H1 (cell line): Measurements from ENCODE around the gene MAP4. TPM values are rescaled to one million over a fixed set of nuclear protein-coding genes. Genes with fewer than 3 reads are reported as not detected.

Source experiments
- PHF8 ChIP-seq: fragments of 200-600 bp; sonication (generic); conservative IDR thresholded peaks from 2 replicates; pipeline ENCODE4 v1.7.1; 2012; ENCODE audit warnings: low read depth, mild to moderate bottlenecking, inconsistent platforms, low read length, moderate library complexity
- POLR2AphosphoS5 ChIP-seq: IDR thresholded peaks from 2 replicates; pipeline ENCODE4 v1.6.1; 2011; ENCODE audit warnings: low read depth, low read length
- SAP30 ChIP-seq: fragments of 300-600 bp; sonication (generic); IDR thresholded peaks from 2 replicates; pipeline ENCODE4 v1.7.1; 2012; ENCODE audit warnings: low read length, moderate library complexity, mild to moderate bottlenecking, inconsistent platforms; ENCODE audit not compliant: insufficient read depth, insufficient replicate concordance
- polyA plus RNA-seq, 7 experiments: library from polyadenylated mRNA; depleted of rRNA in 3 of 7; stranded (reverse) in 5 of 7; unstranded in 2 of 7; fragments of >200 nt in 5 of 7; fragments of 200-250 nt in 2 of 7; gene quantifications; 1 replicate in 5 of 7; 2 replicates in 1 of 7; 4 replicates in 1 of 7; pipeline versions ENCODE4 v1.2.1 to v1.2.3, GENCODE V29; 2011 to 2013; ENCODE audit warnings: missing spikeins in 2 of 7, mixed read lengths in 2 of 7
- total RNA-seq: library from RNA; stranded (reverse); fragmentation: NEBNext Ultra II Directional; extraction: Animal tissue kit (Norgen Biotek cat#: 25700); gene quantifications from 2 replicates; pipeline ENCODE4 v1.2.1, GENCODE V29; 2021

Gene MAP4
- total and polyA plus RNA-seq, 2 of the 8 experiments (the other 6 are each of a cell fraction or from before 2014, with no cell fraction given) = 67.0 to 179 TPM

DNA sequence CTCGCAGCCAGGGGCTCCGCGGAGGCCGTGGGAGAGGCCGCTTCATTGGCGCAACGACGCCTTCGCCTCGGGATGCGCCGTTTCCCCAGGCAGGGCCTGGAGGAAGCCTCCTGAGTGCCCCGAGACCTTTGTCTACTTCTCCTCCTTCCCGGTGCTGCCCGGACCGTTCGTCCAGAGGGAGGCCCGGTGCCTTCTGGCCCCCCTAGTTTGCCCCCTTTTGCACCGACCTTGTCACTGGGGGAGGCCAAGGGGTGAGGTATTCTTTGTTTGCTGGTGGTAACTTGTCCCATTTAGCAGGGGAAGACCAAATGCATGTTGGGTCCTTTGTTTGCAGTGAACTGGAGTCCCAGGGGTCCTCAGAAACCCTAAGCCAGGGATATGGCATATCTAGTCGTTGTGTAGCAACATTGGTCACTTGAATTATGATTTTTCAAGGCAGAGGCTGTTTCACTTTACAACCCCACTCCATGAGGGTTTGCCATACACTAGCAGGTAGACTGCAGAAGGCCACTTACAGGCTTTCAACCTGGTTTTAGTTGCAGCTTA is 212.7 kb downstream of the MAP4 start (continued):
- peak; percentile 42 for TF ChIP-seq SAP30
- TF ChIP-seq PHF8 = peak; percentile 22; the same call in 1 of the 2 replicates
- peak; percentile 51 for TF ChIP-seq POLR2AphosphoS5
